GM19397 (cell line): ENCODE results near the gene HERC2.
"Not testable (repeated sequence)": the region's sequence is repeated elsewhere in the genome, so short reads cannot be mapped to it uniquely, and the experiment has no call there.

Experiments used
- ATAC-seq: cut with Tn5 transposase; IDR thresholded peaks from one replicate; pipeline ENCODE4 v1.9.1; 2021; ENCODE audit warnings: mild to moderate bottlenecking, moderate library complexity; ENCODE audit not compliant: unreplicated experiment

Gene HERC2

GRCh38 chr15:28185148-28185895 lies 136.7 kb downstream of the HERC2 start:
- no peak for ATAC-seq

DNA sequence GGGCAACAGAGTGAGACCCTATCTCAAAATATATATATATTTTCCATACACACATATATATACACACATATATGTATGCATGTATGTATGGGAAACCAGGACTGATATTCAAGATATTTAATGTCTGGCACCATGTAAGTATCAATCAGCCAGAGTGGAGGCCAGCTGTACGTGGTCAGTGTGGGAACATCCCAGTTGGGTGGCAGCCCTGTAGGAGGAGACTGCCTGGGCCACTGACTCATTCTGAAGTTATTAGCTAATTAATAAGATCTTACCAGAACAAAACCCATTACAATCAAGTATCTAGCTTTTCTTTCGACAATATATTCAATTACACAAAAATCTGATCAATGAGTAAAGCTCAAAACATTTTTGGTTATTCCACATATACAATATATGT lies 137.8 kb downstream of the HERC2 start:
- ATAC-seq: no peak

DNA sequence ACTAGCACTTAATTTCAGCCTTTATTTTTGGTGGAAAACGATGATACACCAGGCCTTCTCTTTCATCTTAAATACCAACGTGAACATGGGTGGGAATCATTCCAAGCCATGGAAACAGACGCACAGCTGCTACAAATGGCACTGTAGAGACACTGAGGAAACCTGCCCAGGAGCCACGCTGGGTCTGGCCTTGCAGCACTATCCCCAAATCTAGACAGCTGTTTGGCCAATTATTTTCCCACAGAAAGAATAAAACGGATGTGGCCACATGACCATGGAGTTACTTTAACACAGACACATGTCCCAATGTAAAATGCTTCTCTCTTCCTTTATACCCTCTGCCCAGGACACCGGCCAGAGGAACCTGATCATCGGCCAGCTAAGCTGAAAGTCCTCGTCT lies 139.2 kb downstream of the HERC2 start:
- ATAC-seq: no peak

GRCh38 chr15:28182216-28182615 lies 139.8 kb downstream of the HERC2 start:
- ATAC-seq: no peak

DNA sequence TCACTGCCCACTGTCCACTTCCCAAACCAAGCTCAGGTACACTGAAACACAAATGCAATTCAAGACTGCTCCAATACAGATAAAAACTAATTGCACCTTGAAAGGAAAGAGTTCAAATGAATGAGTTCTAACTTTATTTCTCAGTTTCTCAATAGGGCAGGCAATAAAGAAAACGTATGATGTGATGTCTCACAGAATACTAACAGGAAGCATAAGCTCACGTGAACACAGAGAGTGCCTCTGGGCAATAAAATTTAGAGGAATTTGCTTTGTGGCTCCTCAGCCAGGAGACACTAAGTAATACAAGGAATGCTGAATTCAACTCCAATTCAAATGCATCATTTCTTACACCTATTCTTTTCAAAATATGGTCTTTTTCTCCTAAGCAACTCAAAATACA lies 140.6 kb downstream of the HERC2 start:
- ATAC-seq: no peak

- ATAC-seq: no peak
Observed at GRCh38 chr15:28179270-28179669, 142.7 kb downstream of the HERC2 start.

DNA sequence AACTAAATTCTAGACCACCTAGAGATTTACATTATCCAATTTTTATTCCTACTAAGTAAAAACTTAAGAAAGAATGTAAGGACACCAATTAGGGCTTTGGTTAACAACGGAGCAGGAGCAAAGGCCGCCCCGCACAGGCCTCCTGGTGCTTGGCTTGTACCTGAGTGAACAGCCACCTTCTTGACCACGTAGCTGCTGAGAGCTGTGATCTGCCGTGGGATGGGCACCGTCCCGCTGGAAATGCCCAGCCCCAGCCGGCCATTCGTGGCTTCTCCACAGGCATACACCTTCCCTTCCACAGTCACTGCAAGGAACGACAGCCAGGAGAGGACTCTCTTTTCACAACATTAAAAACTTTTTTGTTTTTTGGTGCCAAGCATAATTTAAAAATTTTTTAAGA lies 143.3 kb downstream of the HERC2 start:
- ATAC-seq: no peak

GRCh38 chr15:28178290-28178689 lies 143.7 kb downstream of the HERC2 start:
- no peak for ATAC-seq

GRCh38 chr15:28169366-28169765 lies 152.6 kb downstream of the HERC2 start:
- ATAC-seq: no peak

GRCh38 chr15:28168405-28169121 lies 153.4 kb downstream of the HERC2 start:
- ATAC-seq: not testable (repeated sequence)

GRCh38 chr15:28167042-28167441 lies 154.9 kb downstream of the HERC2 start:
- no peak for ATAC-seq

DNA sequence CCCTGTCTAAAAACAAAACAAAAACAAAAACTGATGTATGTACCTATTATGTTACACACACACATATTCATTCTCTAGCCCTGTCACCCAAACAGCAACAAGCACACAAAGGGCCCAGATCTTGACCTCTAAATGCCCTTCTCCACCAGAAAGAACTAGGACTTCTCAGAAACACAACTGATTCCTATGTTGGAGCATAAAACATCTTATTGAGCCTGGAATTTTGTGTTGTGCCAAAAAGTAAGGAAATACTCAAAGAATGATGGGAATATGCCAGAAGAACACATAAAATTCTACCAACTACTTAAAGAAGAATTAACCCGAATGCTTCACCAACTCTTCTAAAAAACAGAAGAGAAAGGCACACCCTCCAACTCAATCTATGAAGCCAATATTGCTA lies 156.2 kb downstream of the HERC2 start:
- ATAC-seq: no peak

GRCh38 chr15:28164876-28165275 lies 157.1 kb downstream of the HERC2 start:
- no peak for ATAC-seq

DNA sequence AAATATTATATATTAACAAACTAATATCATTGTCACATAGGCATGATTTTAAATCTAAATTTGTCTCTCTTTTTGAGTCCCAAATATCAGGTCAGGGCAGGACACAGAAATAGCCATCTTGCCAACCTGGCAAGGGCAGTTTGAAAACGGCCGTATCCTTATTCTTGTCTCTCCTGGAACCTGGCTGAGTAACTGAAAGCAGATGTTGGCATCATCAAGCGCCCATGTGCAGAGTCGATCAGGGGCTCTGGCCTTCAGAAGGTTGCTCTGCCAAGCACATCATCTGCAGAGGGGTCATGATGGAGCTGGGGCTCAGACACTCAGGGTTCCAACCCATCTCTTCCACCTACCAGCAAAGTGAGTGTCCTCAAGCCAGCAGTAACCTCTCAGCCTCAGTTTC lies 167.7 kb downstream of the HERC2 start:
- no peak for ATAC-seq

DNA sequence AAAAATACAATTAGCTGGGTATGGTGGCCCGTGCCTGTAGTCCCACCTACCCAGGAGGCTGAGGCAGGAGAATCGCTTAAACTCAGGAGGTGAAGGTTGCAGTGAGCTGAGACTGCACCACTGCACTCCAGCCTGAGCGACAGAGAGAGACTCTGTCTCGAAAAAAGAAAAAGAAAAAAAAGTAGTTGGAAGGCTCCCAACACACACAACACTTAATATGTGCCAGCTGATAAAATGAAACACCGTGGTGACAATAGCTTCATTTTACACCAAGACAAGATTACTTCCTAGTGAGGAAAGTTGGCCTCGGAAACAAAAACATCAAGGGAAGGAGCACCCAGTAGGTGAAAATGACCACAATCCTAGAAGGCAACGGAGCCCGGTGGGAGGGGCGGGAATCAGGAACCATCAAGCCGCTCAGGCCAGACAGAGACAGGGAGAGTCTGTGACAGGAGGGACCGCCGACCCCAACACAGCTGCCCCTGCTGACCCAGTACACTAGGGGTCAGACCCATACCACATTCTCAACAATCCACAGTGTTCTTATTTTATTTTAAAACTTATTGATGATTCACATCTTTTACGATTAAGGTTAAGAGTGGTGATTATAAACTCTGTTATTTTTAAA lies 168.4 kb downstream of the HERC2 start:
- no peak for ATAC-seq

DNA sequence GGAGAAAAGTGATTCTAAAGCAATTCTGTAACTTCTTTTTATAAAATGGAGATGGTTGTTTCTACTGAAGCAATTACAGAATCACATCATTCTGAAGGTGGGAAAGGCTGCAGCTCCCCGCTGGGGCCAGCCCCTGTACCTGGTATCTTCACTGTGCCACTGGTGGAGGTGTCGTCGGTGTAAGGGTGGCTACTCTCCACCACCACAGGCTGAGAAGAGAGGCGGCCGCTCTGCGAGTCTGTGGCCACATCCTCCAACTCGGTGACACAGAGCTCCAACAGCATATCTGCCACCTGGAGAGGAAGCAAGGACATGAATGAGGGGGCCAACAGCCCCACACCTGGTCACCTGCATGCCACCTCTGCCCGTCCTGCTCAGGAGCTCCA lies 169.4 kb downstream of the HERC2 start:
- ATAC-seq: not testable (repeated sequence)

GRCh38 chr15:28151864-28152537 lies 170.0 kb downstream of the HERC2 start:
- not testable (repeated sequence) for ATAC-seq

DNA sequence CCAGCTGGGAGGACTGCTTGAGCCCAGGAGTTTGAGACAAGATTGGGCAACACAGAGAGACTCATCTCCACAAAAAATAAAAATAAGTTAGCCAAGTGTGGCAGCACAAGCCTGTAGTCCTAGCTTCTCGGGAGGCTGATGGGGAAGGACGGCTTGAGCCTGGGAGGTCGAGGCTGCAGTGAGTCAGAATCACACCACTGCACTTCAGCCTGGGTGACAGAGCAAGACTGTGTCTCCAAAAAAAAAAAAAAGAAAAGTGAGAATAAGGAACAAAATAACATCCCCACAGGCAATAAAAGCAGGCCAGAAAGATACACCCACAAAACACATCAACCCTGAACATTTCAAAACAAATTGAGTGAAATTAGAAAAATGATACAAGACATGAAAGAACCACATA lies 174.2 kb downstream of the HERC2 start:
- no peak for ATAC-seq

DNA sequence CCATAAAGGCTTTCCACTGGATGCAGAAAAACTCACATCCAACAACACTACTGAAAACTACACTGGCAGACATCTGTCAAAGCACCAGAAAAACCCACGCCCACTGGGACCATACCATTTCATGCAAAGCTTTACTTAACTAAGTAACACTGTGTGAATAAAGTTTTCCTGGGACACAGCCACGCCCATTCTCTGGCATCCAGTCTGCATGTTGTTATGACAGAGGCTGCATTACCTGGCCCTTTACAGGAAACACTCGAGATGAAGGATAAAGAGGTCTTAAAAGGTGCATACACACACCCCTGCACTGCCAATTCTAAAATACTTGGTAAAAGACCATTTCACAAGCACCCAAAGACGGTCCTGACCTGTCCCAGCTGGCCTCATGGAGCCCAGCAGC lies 176.6 kb downstream of the HERC2 start:
- not testable (repeated sequence) for ATAC-seq

DNA sequence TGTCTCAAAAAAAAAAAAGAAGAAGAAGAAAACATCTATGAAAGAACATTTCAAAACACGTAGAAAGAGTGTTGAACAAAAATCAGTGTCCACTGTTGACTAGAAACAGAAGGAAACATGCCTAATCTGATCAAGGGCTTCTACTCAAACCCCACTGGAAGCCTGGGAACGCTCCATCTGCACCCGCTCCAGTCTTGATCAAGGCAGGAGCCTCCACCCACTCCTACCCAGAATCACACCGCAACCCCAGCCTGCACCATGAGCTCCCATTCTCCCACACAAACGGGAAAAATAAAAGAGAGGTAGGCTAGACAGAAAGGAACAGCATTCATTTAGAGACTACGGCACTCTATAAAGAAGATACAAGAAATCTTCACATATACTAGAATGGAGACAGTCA lies 181.9 kb downstream of the HERC2 start:
- no peak for ATAC-seq

- not testable (repeated sequence) for ATAC-seq
Observed at GRCh38 chr15:28137408-28138039, 184.5 kb downstream of the HERC2 start.
